ENCODE results near the gene NEUROG1.

NEUROG1 gene

DNA sequence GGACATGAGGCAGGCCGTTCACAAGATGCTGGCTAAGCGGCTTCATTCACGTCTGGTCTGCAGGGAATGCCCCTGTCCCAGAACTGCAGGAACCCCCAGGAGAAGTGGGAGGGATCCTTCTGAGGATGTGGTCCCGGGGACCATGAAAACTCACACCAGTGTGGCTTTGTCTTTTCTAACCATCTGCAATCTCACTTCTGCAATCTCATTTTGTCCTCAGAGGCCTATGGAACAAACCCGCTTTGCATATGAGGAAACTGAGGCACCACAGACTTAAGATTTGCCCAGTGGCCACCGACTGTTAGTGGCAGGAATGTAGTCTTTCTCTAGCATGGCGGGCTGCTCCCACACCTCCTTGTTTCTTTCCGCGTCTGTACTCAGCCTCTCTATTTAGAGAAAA lies 36.1 kb upstream of the NEUROG1 start:
- H3K4me1 ChIP-seq (ENCODE audit: low read length), result no peaks in the 10 kb centered on the region
- H3K4me3 ChIP-seq (ENCODE audit: low read length), result no peak overlapping the region
- no peak overlapping the region for H3K9ac ChIP-seq (ENCODE audit: low read length)
- no peaks in the 10 kb centered on the region for H4K20me1 ChIP-seq (ENCODE audit: insufficient read depth, low read length)
- TF ChIP-seq, protein P1, sequence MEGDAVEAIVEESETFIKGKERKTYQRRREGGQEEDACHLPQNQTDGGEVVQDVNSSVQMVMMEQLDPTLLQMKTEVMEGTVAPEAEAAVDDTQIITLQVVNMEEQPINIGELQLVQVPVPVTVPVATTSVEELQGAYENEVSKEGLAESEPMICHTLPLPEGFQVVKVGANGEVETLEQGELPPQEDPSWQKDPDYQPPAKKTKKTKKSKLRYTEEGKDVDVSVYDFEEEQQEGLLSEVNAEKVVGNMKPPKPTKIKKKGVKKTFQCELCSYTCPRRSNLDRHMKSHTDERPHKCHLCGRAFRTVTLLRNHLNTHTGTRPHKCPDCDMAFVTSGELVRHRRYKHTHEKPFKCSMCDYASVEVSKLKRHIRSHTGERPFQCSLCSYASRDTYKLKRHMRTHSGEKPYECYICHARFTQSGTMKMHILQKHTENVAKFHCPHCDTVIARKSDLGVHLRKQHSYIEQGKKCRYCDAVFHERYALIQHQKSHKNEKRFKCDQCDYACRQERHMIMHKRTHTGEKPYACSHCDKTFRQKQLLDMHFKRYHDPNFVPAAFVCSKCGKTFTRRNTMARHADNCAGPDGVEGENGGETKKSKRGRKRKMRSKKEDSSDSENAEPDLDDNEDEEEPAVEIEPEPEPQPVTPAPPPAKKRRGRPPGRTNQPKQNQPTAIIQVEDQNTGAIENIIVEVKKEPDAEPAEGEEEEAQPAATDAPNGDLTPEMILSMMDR (IDR thresholded peaks at IDR 0.05; ENCODE audit: low read length), result no peak
- no peak for TF ChIP-seq EZH2 (optimal IDR thresholded peaks at IDR 0.05; ENCODE audit: low read depth, low read length)
- no peak for TF ChIP-seq EZH2phosphoT487 (IDR thresholded peaks at IDR 0.05; ENCODE audit: low read length)
- no peak overlapping the region for H2AFZ ChIP-seq (ENCODE audit: low read length)
- H3F3A ChIP-seq (ENCODE audit: insufficient read depth, low read length), result no peaks in the 10 kb centered on the region
- no peaks in the 10 kb centered on the region for H3K36me3 ChIP-seq (replicated peaks; ENCODE audit: insufficient read depth, low read length)
- H3K79me2 ChIP-seq (ENCODE audit: low read length), result no peaks in the 10 kb centered on the region
- no peak for DNase-seq
- H3K9me3 ChIP-seq (replicated peaks; ENCODE audit: insufficient read depth, low read length), result no peaks in the 10 kb centered on the region
- peaks cover 11% of the 10 kb centered on the region for H3K27me3 ChIP-seq (replicated peaks; ENCODE audit: insufficient read depth, low read length)
- H3K9me2 ChIP-seq (replicated peaks; ENCODE audit: insufficient read depth, low read length), result no peaks in the 10 kb centered on the region
- H3K4me2 ChIP-seq (ENCODE audit: low read depth, low read length), result no peak overlapping the region
- no peak overlapping the region for H3K27ac ChIP-seq (ENCODE audit: low read length)

DNA sequence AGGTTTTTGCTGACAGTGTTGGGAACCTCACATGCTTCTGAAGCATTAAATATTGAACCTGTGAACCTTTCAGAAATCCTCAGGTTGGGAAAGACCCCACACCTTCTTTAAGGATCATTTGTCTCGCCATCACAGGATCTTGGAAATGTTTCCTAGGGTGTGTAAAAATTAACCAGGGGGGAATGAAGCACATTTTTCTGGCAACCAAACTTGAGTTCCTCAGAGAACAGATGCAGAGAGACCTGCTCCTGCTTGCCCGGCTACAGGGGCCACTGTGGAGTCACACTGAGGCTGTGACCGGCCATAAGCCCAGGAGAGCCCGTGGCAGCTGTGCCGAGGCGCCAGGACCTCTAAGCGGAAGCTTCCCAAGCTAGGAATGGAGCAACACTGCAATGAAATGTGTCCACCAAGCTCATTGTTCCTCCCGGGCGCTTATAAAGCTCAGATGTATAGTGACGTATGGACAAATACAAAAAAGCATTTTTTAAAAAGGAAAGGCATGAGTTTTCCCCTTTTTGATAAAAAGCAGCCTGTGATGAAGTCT lies 35.4 kb upstream of the NEUROG1 start:
- no peaks in the 10 kb centered on the region for H3F3A ChIP-seq (ENCODE audit: insufficient read depth, low read length)
- no peak overlapping the region for H3K27ac ChIP-seq (ENCODE audit: low read length)
- peaks cover 9% of the 10 kb centered on the region; the same call in 1 of the 2 replicates for H3K27me3 ChIP-seq (replicated peaks; ENCODE audit: insufficient read depth, low read length)
- DNase-seq, result no peak
- H3K4me1 ChIP-seq (ENCODE audit: low read length), result no peaks in the 10 kb centered on the region
- H3K4me3 ChIP-seq (ENCODE audit: low read length), result no peak overlapping the region
- no peaks in the 10 kb centered on the region for H3K79me2 ChIP-seq (ENCODE audit: low read length)
- TF ChIP-seq EZH2 (optimal IDR thresholded peaks at IDR 0.05; ENCODE audit: low read depth, low read length) (no peak), EZH2phosphoT487 (IDR thresholded peaks at IDR 0.05; ENCODE audit: low read length) (no peak)
- TF ChIP-seq, protein P1 (IDR thresholded peaks at IDR 0.05; ENCODE audit: low read length), result no peak
- H3K4me2 ChIP-seq (ENCODE audit: low read depth, low read length), result no peak overlapping the region
- H3K9me3 ChIP-seq (replicated peaks; ENCODE audit: insufficient read depth, low read length), result no peaks in the 10 kb centered on the region
- H3K9me2 ChIP-seq (replicated peaks; ENCODE audit: insufficient read depth, low read length), result no peaks in the 10 kb centered on the region
- no peak overlapping the region for H3K9ac ChIP-seq (ENCODE audit: low read length)
- no peak overlapping the region for H2AFZ ChIP-seq (ENCODE audit: low read length)
- H3K36me3 ChIP-seq (replicated peaks; ENCODE audit: insufficient read depth, low read length), result no peaks in the 10 kb centered on the region
- no peaks in the 10 kb centered on the region for H4K20me1 ChIP-seq (ENCODE audit: insufficient read depth, low read length)

DNA sequence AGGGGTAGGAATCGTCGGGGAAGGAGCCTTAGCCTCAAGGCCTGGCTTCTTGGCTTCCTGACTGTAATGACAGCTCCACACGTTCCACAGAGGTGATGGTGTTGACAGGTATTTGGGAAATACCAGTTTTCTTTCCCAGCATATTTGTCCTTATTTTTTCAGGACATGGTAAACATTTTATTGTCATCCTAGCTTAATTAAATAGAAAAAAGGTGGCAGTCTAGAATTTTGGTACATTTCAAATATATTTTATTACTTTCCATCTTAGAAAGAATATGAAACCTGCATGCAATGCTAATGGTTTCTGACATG lies 34.6 kb upstream of the NEUROG1 start:
- Histone ChIP-seq H3F3A (ENCODE audit: insufficient read depth, low read length) (no peaks in the 10 kb centered on the region), H3K9me3 (replicated peaks; ENCODE audit: insufficient read depth, low read length) (no peaks in the 10 kb centered on the region), H3K27me3 (replicated peaks; ENCODE audit: insufficient read depth, low read length) (peaks cover 9% of the 10 kb centered on the region; the same call in 1 of the 2 replicates), H2AFZ (ENCODE audit: low read length) (no peak overlapping the region), H3K27ac (ENCODE audit: low read length) (no peak overlapping the region), H4K20me1 (ENCODE audit: insufficient read depth, low read length) (no peaks in the 10 kb centered on the region), H3K9ac (ENCODE audit: low read length) (no peak overlapping the region), H3K4me2 (ENCODE audit: low read depth, low read length) (no peak overlapping the region), H3K79me2 (ENCODE audit: low read length) (no peaks in the 10 kb centered on the region), H3K4me1 (ENCODE audit: low read length) (no peaks in the 10 kb centered on the region), H3K36me3 (replicated peaks; ENCODE audit: insufficient read depth, low read length) (no peaks in the 10 kb centered on the region), H3K9me2 (replicated peaks; ENCODE audit: insufficient read depth, low read length) (no peaks in the 10 kb centered on the region), H3K4me3 (ENCODE audit: low read length) (no peak overlapping the region)
- no peak for TF ChIP-seq EZH2phosphoT487 (IDR thresholded peaks at IDR 0.05; ENCODE audit: low read length)
- TF ChIP-seq, protein P1 (IDR thresholded peaks at IDR 0.05; ENCODE audit: low read length), result no peak
- no peak for TF ChIP-seq EZH2 (optimal IDR thresholded peaks at IDR 0.05; ENCODE audit: low read depth, low read length)
- DNase-seq, result no peak

All from MM.1S (cell line).